Ascending aorta (tissue), 2 donors: ENCODE results near the gene RALGAPA2. TPM values are rescaled to one million over a fixed set of nuclear protein-coding genes. Genes with fewer than 3 reads are reported as not detected.

Experiments
- DNase-seq, 2 donors: peaks; one replicate each; pipeline ENCODE4 v3.0.0-alpha.2; 2019; ENCODE audit warnings: low spot score in 2 of 2
- H3K27ac ChIP-seq, 2 donors: fragments of 200-600 bp; sonication (generic); one replicate each; pipeline ENCODE4 v1.5.1; 2016 to 2017; ENCODE audit warnings: mild to moderate bottlenecking in 1 of 2
- H3K27me3 ChIP-seq: fragments of 200-600 bp; sonication (generic); one replicate; pipeline ENCODE4 v1.5.1; 2017
- H3K36me3 ChIP-seq, 2 donors: fragments of 200-600 bp; sonication (generic); one replicate each; pipeline ENCODE4 v1.5.1; 2016
- H3K4me1 ChIP-seq, 2 donors: fragments of 200-600 bp; sonication (generic); one replicate each; pipeline ENCODE4 v1.5.1; 2016 to 2017; ENCODE audit warnings: mild to moderate bottlenecking in 1 of 2
- H3K4me3 ChIP-seq, 2 donors: fragments of 200-600 bp; sonication (generic); one replicate each; pipeline ENCODE4 v1.5.1; 2016 to 2017; ENCODE audit warnings: mild to moderate bottlenecking in 1 of 2
- H3K9me3 ChIP-seq, 2 donors: fragments of 200-600 bp; sonication (generic); one replicate each; pipeline ENCODE4 v1.5.1; 2016
- intact Hi-C: fragments of 100-400 bp; cut with DNase I; formaldehyde crosslinking; loops from one replicate; pipeline ENCODE4 v1.15.1; 2023
- total RNA-seq: library from RNA; depleted of rRNA; stranded (reverse); fragments of >200 nt; gene quantifications from one replicate; pipeline ENCODE4 v1.1.0, GENCODE V29; 2016
- TF ChIP-seq, protein P1 (sequence below), 3 experiments: fragments of 200-600 bp in 2 of 3; fragments of 450-650 bp in 1 of 3; sonication (generic) in 2 of 3; IDR thresholded peaks; one replicate each; pipeline ENCODE4 v1.5.1; 2016 to 2019; ENCODE audit warnings: antibody characterized with exemption in 3 of 3, mild to moderate bottlenecking in 1 of 3, moderate library complexity in 1 of 3

Gene RALGAPA2
- total RNA-seq, 1 donor from 2014 or later, result 68.9 TPM

DNA sequence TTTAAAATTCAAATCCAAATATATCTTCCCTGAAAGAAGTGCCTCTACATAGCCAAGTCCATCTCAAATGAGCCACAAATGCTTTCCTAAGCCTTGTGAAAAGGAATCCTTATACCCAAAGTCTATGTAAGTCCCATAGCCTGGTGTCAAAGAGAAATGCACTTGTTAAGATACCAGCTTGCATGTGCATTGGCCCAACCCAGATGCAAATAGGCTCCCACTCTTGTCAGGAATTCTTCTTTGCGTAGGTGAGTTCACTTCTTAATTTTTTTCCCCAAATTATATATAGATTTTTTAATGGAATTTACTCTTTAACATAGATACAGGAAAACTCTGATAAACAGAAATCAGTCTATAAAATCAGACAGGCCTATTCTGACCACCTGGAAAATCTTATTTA is 105.6 kb downstream of the RALGAPA2 start:
- TF ChIP-seq, protein P1, sequence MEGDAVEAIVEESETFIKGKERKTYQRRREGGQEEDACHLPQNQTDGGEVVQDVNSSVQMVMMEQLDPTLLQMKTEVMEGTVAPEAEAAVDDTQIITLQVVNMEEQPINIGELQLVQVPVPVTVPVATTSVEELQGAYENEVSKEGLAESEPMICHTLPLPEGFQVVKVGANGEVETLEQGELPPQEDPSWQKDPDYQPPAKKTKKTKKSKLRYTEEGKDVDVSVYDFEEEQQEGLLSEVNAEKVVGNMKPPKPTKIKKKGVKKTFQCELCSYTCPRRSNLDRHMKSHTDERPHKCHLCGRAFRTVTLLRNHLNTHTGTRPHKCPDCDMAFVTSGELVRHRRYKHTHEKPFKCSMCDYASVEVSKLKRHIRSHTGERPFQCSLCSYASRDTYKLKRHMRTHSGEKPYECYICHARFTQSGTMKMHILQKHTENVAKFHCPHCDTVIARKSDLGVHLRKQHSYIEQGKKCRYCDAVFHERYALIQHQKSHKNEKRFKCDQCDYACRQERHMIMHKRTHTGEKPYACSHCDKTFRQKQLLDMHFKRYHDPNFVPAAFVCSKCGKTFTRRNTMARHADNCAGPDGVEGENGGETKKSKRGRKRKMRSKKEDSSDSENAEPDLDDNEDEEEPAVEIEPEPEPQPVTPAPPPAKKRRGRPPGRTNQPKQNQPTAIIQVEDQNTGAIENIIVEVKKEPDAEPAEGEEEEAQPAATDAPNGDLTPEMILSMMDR (IDR thresholded peaks at IDR 0.05), result no peak
- no peak overlapping the region for H3K4me3 ChIP-seq
- H3K4me1 ChIP-seq, result no peaks in the 10 kb centered on the region
- no peaks in the 10 kb centered on the region for H3K9me3 ChIP-seq
- H3K27ac ChIP-seq, result no peak overlapping the region
- no peak for DNase-seq
- H3K36me3 ChIP-seq, result no peaks in the 10 kb centered on the region
- intact Hi-C loops, result no loop called here
- no peaks in the 10 kb centered on the region for H3K27me3 ChIP-seq

DNA sequence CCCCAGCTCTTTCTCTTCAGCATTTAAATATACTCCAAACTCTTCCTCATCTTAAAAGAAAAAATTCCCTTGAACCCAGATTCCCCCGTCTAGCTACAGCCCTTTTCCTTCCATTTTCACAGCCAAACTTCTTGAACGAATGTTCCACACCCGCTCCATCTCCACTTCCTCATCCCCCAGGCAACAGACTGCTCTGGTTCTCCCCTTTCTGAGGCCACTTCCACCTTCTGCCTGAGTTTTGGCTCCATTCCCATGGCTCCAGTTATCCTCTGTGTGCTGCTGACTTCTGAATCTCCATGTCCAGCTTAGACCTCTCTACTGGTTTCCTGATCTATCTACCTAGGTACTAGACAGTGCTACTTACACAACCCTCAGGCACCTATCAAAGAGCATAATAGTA is 106.4 kb downstream of the RALGAPA2 start:
- H3K4me3 ChIP-seq, result no peak overlapping the region
- TF ChIP-seq, protein P1 (IDR thresholded peaks at IDR 0.05), result no peak
- no peaks in the 10 kb centered on the region for H3K9me3 ChIP-seq
- peaks cover 0 to 2% of the 10 kb centered on the region in 2 donors for H3K36me3 ChIP-seq
- H3K27me3 ChIP-seq, result no peaks in the 10 kb centered on the region
- no peak for DNase-seq
- intact Hi-C loops, result no loop called here
- no peaks in the 10 kb centered on the region for H3K4me1 ChIP-seq
- H3K27ac ChIP-seq, result no peak overlapping the region

DNA sequence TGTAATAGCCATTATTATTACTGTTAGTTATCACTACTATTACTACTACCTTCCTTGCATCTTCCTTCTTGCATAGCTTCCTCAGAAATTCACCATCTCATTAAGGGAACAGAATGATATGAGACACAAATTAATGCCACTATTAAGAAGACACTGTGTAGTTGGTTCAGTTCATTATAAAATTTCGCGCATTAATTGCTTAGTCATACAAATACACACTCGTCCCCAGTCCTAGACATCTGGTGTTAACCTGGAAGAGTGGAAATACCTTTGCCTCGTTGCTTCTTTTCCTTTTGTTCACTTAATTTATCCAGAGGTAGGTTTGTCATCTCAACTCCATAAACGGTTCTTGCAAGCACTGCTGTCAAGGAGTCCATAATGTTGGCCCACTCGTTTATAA is 107.5 kb downstream of the RALGAPA2 start:
- DNase-seq, result no peak
- Histone ChIP-seq H3K27me3 (no peaks in the 10 kb centered on the region), H3K27ac (no peak overlapping the region), H3K9me3 (no peaks in the 10 kb centered on the region), H3K36me3 (peaks cover 0 to 8% of the 10 kb centered on the region in 2 donors), H3K4me3 (no peak overlapping the region), H3K4me1 (no peaks in the 10 kb centered on the region)
- intact Hi-C loops, result no loop called here
- TF ChIP-seq, protein P1 (IDR thresholded peaks at IDR 0.05), result no peak

GRCh38 chr20:20604357-20604756 is 108.1 kb downstream of the RALGAPA2 start:
- peaks cover 0 to 8% of the 10 kb centered on the region in 2 donors for H3K36me3 ChIP-seq
- intact Hi-C loops, result no loop called here
- TF ChIP-seq, protein P1 (IDR thresholded peaks at IDR 0.05), result no peak
- no peak for DNase-seq
- H3K27me3 ChIP-seq, result no peaks in the 10 kb centered on the region
- H3K4me1 ChIP-seq, result no peaks in the 10 kb centered on the region
- no peak overlapping the region for H3K27ac ChIP-seq
- H3K4me3 ChIP-seq, result no peak overlapping the region
- H3K9me3 ChIP-seq, result no peaks in the 10 kb centered on the region

DNA sequence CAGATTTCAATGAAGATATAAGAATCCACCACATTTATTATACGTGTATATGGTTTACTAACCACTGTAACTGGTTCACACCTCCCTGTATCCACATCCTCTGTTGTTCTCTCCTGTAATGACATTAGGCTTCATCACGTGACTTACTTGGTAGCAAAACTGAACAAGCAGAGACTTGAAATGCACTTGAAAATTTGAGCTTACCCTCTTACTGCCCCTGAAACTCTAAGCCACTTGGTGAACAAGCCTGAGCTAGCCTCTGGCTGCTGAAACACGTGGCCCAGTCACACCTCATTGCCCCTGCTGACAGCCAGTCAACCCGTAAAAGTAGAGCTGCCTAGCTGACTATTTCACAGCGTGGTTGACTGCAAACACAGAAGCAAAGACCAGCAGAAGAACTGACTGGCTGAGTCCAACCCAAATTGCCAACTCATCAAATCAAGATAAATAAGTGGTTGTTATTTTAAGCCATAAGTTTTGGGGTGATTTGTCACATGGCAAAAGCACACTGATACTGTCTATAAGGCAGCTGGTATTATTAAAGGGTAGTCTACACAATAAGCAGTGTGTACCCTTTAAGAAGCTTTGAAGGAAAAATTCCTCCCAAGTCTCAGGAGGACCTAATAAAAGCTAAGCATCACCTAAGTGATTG is 109.0 kb downstream of the RALGAPA2 start:
- Histone ChIP-seq H3K36me3 (peaks cover 0 to 8% of the 10 kb centered on the region in 2 donors), H3K4me1 (no peaks in the 10 kb centered on the region), H3K27ac (no peak overlapping the region), H3K4me3 (no peak overlapping the region), H3K27me3 (no peaks in the 10 kb centered on the region), H3K9me3 (no peaks in the 10 kb centered on the region)
- TF ChIP-seq, protein P1 (IDR thresholded peaks at IDR 0.05), result no peak
- no peak for DNase-seq
- intact Hi-C loops, result no loop called here

DNA sequence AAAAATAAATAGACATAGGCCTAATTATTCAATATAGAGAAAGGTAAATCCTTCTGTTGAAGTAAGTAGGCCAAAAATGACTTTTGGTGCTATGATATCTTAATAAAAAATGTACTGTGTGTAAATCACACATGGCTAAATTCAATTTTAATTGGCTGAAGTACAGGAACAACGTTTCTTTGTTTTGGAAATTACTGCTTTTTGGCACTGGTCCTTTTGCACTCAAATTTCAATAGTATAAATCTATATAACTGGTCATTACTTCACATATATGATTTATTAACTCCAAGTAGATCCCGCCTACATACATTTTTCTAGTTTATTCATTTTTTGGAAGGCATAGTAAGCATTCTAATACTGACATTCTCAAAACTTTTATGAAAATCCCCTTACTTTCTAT is 114.5 kb downstream of the RALGAPA2 start:
- TF ChIP-seq, protein P1 (IDR thresholded peaks at IDR 0.05), result no peak
- H3K27ac ChIP-seq, result no peak overlapping the region
- no peaks in the 10 kb centered on the region for H3K27me3 ChIP-seq
- H3K9me3 ChIP-seq, result no peaks in the 10 kb centered on the region
- peaks cover 0 to 11% of the 10 kb centered on the region in 2 donors for H3K36me3 ChIP-seq
- intact Hi-C loops, result no loop called here
- DNase-seq, result no peak
- no peak overlapping the region for H3K4me3 ChIP-seq
- no peaks in the 10 kb centered on the region for H3K4me1 ChIP-seq
